H9 (cell line): Measurements from ENCODE around the gene HTRA1. TPM values are rescaled to one million over a fixed set of nuclear protein-coding genes. Genes with fewer than 3 reads are reported as not detected.

Source experiments
- DNase-seq: peaks from one replicate; pipeline ENCODE4 v3.0.0-alpha.2; 2017
- H2AFZ ChIP-seq: one replicate; pipeline ENCODE4 v1.6.1; 2013; ENCODE audit warnings: mild to moderate bottlenecking, low read length, control low read depth, moderate library complexity
- H2AK5ac ChIP-seq: 2 replicates; pipeline ENCODE4 v1.6.1; 2013; ENCODE audit warnings: low read length, control low read depth, mixed read lengths; ENCODE audit not compliant: insufficient read length
- H2BK120ac ChIP-seq: one replicate; pipeline ENCODE4 v1.6.1; 2013; ENCODE audit warnings: low read depth, mild to moderate bottlenecking, low read length, control low read depth, inconsistent platforms; ENCODE audit not compliant: poor library complexity, severe bottlenecking
- H2BK12ac ChIP-seq: 2 replicates; pipeline ENCODE4 v1.6.1; 2013; ENCODE audit warnings: low read length, control low read depth, mixed read lengths, low read depth; ENCODE audit not compliant: insufficient read length
- H2BK15ac ChIP-seq: 2 replicates; pipeline ENCODE4 v1.6.1; 2013; ENCODE audit warnings: low read depth, low read length, control low read depth
- H2BK20ac ChIP-seq: one replicate; pipeline ENCODE4 v1.6.1; 2013; ENCODE audit warnings: low read depth, mild to moderate bottlenecking, low read length, control low read depth, inconsistent platforms; ENCODE audit not compliant: poor library complexity, severe bottlenecking
- H2BK5ac ChIP-seq: 2 replicates; pipeline ENCODE4 v1.6.1; 2013; ENCODE audit warnings: low read length, control low read depth, mixed read lengths; ENCODE audit not compliant: insufficient read length
- H3K14ac ChIP-seq: 2 replicates; pipeline ENCODE4 v1.6.1; 2013; ENCODE audit warnings: low read length, control low read depth; ENCODE audit not compliant: insufficient read depth
- H3K18ac ChIP-seq: 2 replicates; pipeline ENCODE4 v1.6.1; 2013; ENCODE audit warnings: low read depth, mild to moderate bottlenecking, mixed read lengths, low read length, control low read depth; ENCODE audit not compliant: insufficient read length
- H3K23ac ChIP-seq: 2 replicates; pipeline ENCODE4 v1.6.1; 2013; ENCODE audit warnings: low read length, control low read depth, mixed read lengths, low read depth; ENCODE audit not compliant: insufficient read length
- H3K23me2 ChIP-seq: 2 replicates; pipeline ENCODE4 v1.6.1; 2013; ENCODE audit warnings: low read depth, mild to moderate bottlenecking, mixed read lengths, low read length, control low read depth; ENCODE audit not compliant: insufficient read length, poor library complexity, severe bottlenecking
- H3K27ac ChIP-seq: 2 replicates; pipeline ENCODE4 v1.5.1; 2013; ENCODE audit warnings: low read length, control low read depth, mixed read lengths, low read depth; ENCODE audit not compliant: insufficient read length
- H3K27me3 ChIP-seq: 2 replicates; pipeline ENCODE4 v1.6.1; 2013; ENCODE audit warnings: low read length, control low read depth, inconsistent platforms; ENCODE audit not compliant: insufficient read depth
- H3K4ac ChIP-seq: 2 replicates; pipeline ENCODE4 v1.6.1; 2013; ENCODE audit warnings: low read depth, mild to moderate bottlenecking, control low read depth, inconsistent platforms, low read length, moderate library complexity
- H3K4me1 ChIP-seq: 2 replicates; pipeline ENCODE4 v1.6.1; 2013; ENCODE audit warnings: low read length, control low read depth, inconsistent platforms; ENCODE audit not compliant: insufficient read depth
- H3K4me2 ChIP-seq: 2 replicates; pipeline ENCODE4 v1.6.1; 2013; ENCODE audit warnings: low read length, control low read depth, mixed read lengths; ENCODE audit not compliant: insufficient read length, insufficient read depth
- H3K56ac ChIP-seq: 2 replicates; pipeline ENCODE4 v1.6.1; 2013; ENCODE audit warnings: low read depth, mild to moderate bottlenecking, mixed read lengths, low read length, control low read depth; ENCODE audit not compliant: insufficient read length
- H3K79me1 ChIP-seq: 2 replicates; pipeline ENCODE4 v1.6.1; 2013; ENCODE audit warnings: low read depth, mild to moderate bottlenecking, moderate library complexity, low read length, control low read depth, inconsistent platforms; ENCODE audit not compliant: insufficient read depth, poor library complexity, severe bottlenecking
- H3K79me2 ChIP-seq: 2 replicates; pipeline ENCODE4 v1.6.1; 2013; ENCODE audit warnings: low read length, control low read depth, inconsistent platforms; ENCODE audit not compliant: insufficient read depth
- H3K9ac ChIP-seq: 2 replicates; pipeline ENCODE4 v1.6.1; 2013; ENCODE audit warnings: low read length, control low read depth, mixed read lengths; ENCODE audit not compliant: insufficient read length; ENCODE audit errors: extremely low read depth
- H3K9me3 ChIP-seq: one replicate; pipeline ENCODE4 v1.6.1; 2013; ENCODE audit warnings: low read depth, low read length, inconsistent platforms; ENCODE audit not compliant: control insufficient read depth
- H3T11ph ChIP-seq: one replicate; pipeline ENCODE4 v1.6.1; 2013; ENCODE audit warnings: mild to moderate bottlenecking, low read length, control low read depth, inconsistent platforms
- H4K20me1 ChIP-seq: one replicate; pipeline ENCODE4 v1.6.1; 2013; ENCODE audit not compliant: control insufficient read depth, insufficient read length, insufficient read depth
- H4K5ac ChIP-seq: 2 replicates; pipeline ENCODE4 v1.6.1; 2013; ENCODE audit warnings: low read depth, mild to moderate bottlenecking, mixed read lengths, low read length, control low read depth; ENCODE audit not compliant: insufficient read length
- H4K8ac ChIP-seq: replicated peaks from 2 replicates; pipeline ENCODE4 v1.6.1; 2013; ENCODE audit warnings: low read length, control low read depth, mixed read lengths, low read depth; ENCODE audit not compliant: insufficient read length
- H4K91ac ChIP-seq: 2 replicates; pipeline ENCODE4 v1.6.1; 2013; ENCODE audit warnings: low read depth, mild to moderate bottlenecking, moderate library complexity, mixed read lengths, low read length, control low read depth; ENCODE audit not compliant: insufficient read length
- H3K27ac Mint-ChIP-seq, 3 experiments: 2 replicates in 2 of 3; 3 replicates in 1 of 3; pipeline ENCODE4 v1.8.0; 2020 to 2021; ENCODE audit warnings: mixed read lengths in 3 of 3, mild to moderate bottlenecking in 1 of 3, moderate library complexity in 1 of 3
- H3K27me3 Mint-ChIP-seq: 2 replicates; pipeline ENCODE4 v1.8.0; 2021; ENCODE audit warnings: low read depth, mild to moderate bottlenecking, moderate library complexity, mixed read lengths
- H3K36me3 Mint-ChIP-seq, 3 experiments: 2 replicates in 2 of 3; 3 replicates in 1 of 3; pipeline ENCODE4 v1.8.0; 2020 to 2021; ENCODE audit warnings: low read depth in 3 of 3, mixed read lengths in 3 of 3; ENCODE audit not compliant: insufficient read depth in 1 of 3
- H3K4me1 Mint-ChIP-seq, 2 experiments: 2 replicates each; pipeline ENCODE4 v1.8.0; 2020; ENCODE audit warnings: mixed read lengths in 2 of 2
- H3K4me3 Mint-ChIP-seq, 2 experiments: 2 replicates in 1 of 2; 3 replicates in 1 of 2; pipeline ENCODE4 v1.8.0; 2020 to 2021; ENCODE audit warnings: mild to moderate bottlenecking in 2 of 2, mixed read lengths in 2 of 2, moderate library complexity in 1 of 2
- H3K9me3 Mint-ChIP-seq, 2 experiments: 2 replicates in 1 of 2; 3 replicates in 1 of 2; pipeline ENCODE4 v1.8.0; 2020; ENCODE audit warnings: mild to moderate bottlenecking in 2 of 2, mixed read lengths in 2 of 2, moderate library complexity in 1 of 2
- CTCF ChIP-seq: fragments of 200-600 bp; sonication (generic); conservative IDR thresholded peaks from 3 replicates; pipeline ENCODE4 v1.8.0; 2021; ENCODE audit warnings: antibody characterized with exemption, mild to moderate bottlenecking
- WGBS: extraction: QIAGEN DNeasy Blood & Tissue Kit; methylation state at CpG from one replicate; pipeline ENCODE4 v1.1.7; 2013; ENCODE audit warnings: missing lambda C conversion rate, low lambda C conversion rate, mixed read lengths; ENCODE audit not compliant: insufficient read length; ENCODE audit errors: extremely low coverage; 5-methylcytosine and 5-hydroxymethylcytosine counted together
- total RNA-seq: library from RNA; stranded (reverse); gene quantifications from 2 replicates; pipeline ENCODE4 v1.2.1, GENCODE V29; 2021

Gene HTRA1
- total RNA-seq, 1 experiment from 2014 or later: 11.1 TPM

DNA sequence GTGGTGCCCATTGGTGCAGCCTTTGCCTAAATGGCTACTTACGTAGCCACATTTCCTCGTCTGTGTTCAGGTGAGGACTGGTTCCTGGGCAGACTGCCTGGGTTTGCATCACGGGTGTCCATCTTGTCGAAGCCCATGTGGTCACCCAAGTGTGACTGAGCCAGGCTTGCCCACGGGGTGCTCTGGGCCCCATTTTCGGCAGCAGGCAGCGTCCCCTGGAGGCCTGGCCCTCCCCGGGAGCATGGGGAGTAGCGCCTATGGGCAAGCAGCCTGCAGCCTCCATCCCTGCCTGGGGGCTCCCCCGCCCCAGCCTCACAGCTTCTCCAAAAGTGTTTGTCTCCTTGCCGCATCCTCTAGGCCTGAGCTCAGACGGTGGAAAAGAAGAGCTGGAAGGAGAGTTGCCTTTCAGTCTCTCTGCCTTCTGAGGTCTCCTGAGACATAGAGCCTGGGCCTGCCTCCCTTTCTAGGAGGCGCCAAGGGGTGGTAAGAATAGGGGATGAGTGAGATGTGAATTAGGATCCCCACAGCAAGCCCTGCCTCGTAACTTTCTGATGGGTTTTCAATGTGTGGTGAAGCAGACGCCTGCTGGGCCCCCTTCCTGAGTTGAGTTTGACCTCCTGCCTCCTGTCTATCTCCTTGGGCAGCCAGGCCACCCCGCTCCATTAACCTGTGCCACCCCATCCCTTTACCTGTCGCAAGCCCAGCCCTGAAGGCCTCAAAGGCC is 42.7 kb downstream of the HTRA1 start:
- no peaks in the 10 kb centered on the region for H3K9me3 ChIP-seq
- H2BK12ac ChIP-seq: no peak overlapping the region
- no peaks in the 10 kb centered on the region for H3K27me3 ChIP-seq
- H3K79me1 ChIP-seq: no peaks in the 10 kb centered on the region
- no peak overlapping the region for H2AFZ ChIP-seq
- H3K56ac ChIP-seq: no peak overlapping the region
- no peaks in the 10 kb centered on the region for H3K79me2 ChIP-seq
- H3K23me2 ChIP-seq: no peaks in the 10 kb centered on the region
- Mint-ChIP-seq H3K4me3 (no peak overlapping the region), H3K27ac (no peak overlapping the region), H3K4me1 (0 out of 4 replicates have a peak, but pooled peaks cover 0 to 4% of the 10 kb centered on the region in 2 experiments), H3K9me3 (no peaks in the 10 kb centered on the region), H3K27me3 (peaks cover 2% of the 10 kb centered on the region; the same call in 1 of the 2 replicates), H3K36me3 (peaks cover 0 to 1% (median 0%) of the 10 kb centered on the region in 3 experiments; a peak in 1 of 7 replicates)
- no peak overlapping the region for H3T11ph ChIP-seq
- no peak overlapping the region; the same call in 1 of the 2 replicates for H3K14ac ChIP-seq
- H3K4ac ChIP-seq: no peak overlapping the region
- no peak overlapping the region for H3K18ac ChIP-seq
- no peak overlapping the region for H2BK120ac ChIP-seq
- H4K5ac ChIP-seq: no peak overlapping the region
- H2BK20ac ChIP-seq: no peak overlapping the region
- no peak overlapping the region for H3K4me2 ChIP-seq
- H2AK5ac ChIP-seq: no peak overlapping the region
- no peak overlapping the region for H4K91ac ChIP-seq
- no peak for TF ChIP-seq CTCF
- H2BK5ac ChIP-seq: no peak overlapping the region
- no peaks in the 10 kb centered on the region for H3K4me1 ChIP-seq
- DNase-seq: no peak
- no peak overlapping the region for H3K23ac ChIP-seq
- H2BK15ac ChIP-seq: no peak overlapping the region
- no peak overlapping the region for H3K9ac ChIP-seq
- no peak overlapping the region for H4K8ac ChIP-seq
- no CpG with 5 or more reads among the region's 17 CpGs for WGBS
- no peaks in the 10 kb centered on the region for H4K20me1 ChIP-seq
- no peak overlapping the region for H3K27ac ChIP-seq
